Type B pancreatic cell (in vitro differentiated cells): Measurements from ENCODE around the gene TRPM3. TPM values are rescaled to one million over a fixed set of nuclear protein-coding genes. Genes with fewer than 3 reads are reported as not detected.

Experiments used
- DNase-seq: peaks from one replicate; pipeline ENCODE4 v3.0.0; 2021; ENCODE audit warnings: mixed read lengths; ENCODE audit not compliant: unreplicated experiment; ENCODE audit errors: extremely low spot score
- H3K27ac Mint-ChIP-seq: 2 replicates; pipeline ENCODE4 v1.8.0; 2021; ENCODE audit warnings: mild to moderate bottlenecking, mixed read lengths
- H3K27me3 Mint-ChIP-seq: 2 replicates; pipeline ENCODE4 v1.8.0; 2021; ENCODE audit warnings: mixed read lengths
- H3K36me3 Mint-ChIP-seq: 2 replicates; pipeline ENCODE4 v1.8.0; 2021; ENCODE audit warnings: mixed read lengths
- H3K4me1 Mint-ChIP-seq: one replicate; pipeline ENCODE4 v1.8.0; 2021; ENCODE audit warnings: mixed read lengths; ENCODE audit not compliant: unreplicated experiment
- H3K4me3 Mint-ChIP-seq: 2 replicates; pipeline ENCODE4 v1.8.0; 2021; ENCODE audit warnings: mild to moderate bottlenecking, mixed read lengths
- H3K9me3 Mint-ChIP-seq: 2 replicates; pipeline ENCODE4 v1.8.0; 2021; ENCODE audit warnings: mixed read lengths
- CTCF ChIP-seq: fragments of 200-600 bp; sonication (generic); conservative IDR thresholded peaks from 2 replicates; pipeline ENCODE4 v1.5.0; 2021; ENCODE audit warnings: antibody characterized with exemption, mild to moderate bottlenecking
- total RNA-seq: library from RNA; stranded (reverse); gene quantifications from 2 replicates; pipeline ENCODE4 v1.2.1, GENCODE V29; 2021; ENCODE audit warnings: low replicate concordance

Gene TRPM3
- total RNA-seq, 1 donor from 2014 or later: 17.0 TPM

DNA sequence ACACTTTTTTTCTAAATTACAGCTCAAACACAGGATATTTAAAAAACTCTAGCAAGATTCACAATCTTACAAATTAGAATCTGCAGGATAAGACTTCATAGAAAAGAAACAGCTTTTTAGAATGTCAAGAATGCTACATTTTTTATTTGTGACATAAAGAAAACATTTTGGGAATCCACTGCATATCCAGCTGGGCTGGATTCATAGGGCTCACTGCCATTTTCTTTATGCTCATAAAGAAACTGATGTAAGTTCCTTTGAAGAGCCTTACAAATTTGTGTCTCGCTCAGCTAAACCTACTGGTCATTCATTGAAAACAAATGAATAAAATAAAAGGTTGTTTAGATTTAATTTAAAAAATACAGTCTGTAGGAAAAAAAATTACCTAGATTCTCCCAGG lies 332.3 kb downstream of the TRPM3 start:
- no peak for TF ChIP-seq CTCF
- no peaks in the 10 kb centered on the region for H3K4me1 Mint-ChIP-seq
- no peaks in the 10 kb centered on the region for H3K27me3 Mint-ChIP-seq
- no peak overlapping the region for H3K27ac Mint-ChIP-seq
- H3K9me3 Mint-ChIP-seq: no peaks in the 10 kb centered on the region
- no peaks in the 10 kb centered on the region for H3K36me3 Mint-ChIP-seq
- H3K4me3 Mint-ChIP-seq: no peak overlapping the region
- no peak for DNase-seq

- Mint-ChIP-seq H3K4me1 (no peaks in the 10 kb centered on the region), H3K9me3 (no peaks in the 10 kb centered on the region), H3K36me3 (no peaks in the 10 kb centered on the region), H3K4me3 (no peak overlapping the region), H3K27me3 (no peaks in the 10 kb centered on the region), H3K27ac (no peak overlapping the region)
- DNase-seq: no peak
- no peak for TF ChIP-seq CTCF
Observed at GRCh38 chr9:70784456-70784855, 337.0 kb downstream of the TRPM3 start.

- H3K4me1 Mint-ChIP-seq: no peaks in the 10 kb centered on the region
- no peak for TF ChIP-seq CTCF
- no peaks in the 10 kb centered on the region for H3K9me3 Mint-ChIP-seq
- no peaks in the 10 kb centered on the region for H3K27me3 Mint-ChIP-seq
- no peak overlapping the region for H3K27ac Mint-ChIP-seq
- DNase-seq: no peak
- H3K36me3 Mint-ChIP-seq: no peaks in the 10 kb centered on the region
- no peak overlapping the region for H3K4me3 Mint-ChIP-seq
Observed at GRCh38 chr9:70778568-70778967, 342.9 kb downstream of the TRPM3 start.

DNA sequence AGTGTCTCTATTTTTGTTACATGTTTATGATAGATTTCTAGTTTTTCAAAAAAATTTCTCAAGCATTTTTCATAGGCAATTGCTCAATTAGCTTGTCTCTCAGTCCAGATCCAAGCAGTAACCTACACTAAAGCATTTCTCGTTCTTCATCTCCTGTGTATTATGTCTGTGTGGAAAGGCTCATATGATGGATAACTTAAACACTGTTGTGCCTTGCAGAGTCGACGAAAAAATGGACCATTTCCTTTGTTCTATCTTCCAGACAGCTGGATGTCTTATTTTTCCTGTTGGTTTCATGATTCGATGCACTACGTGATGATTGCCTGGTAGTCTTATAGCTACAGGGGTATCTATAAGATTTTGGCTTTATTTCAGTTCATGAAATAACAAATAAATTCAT lies 347.8 kb downstream of the TRPM3 start:
- Mint-ChIP-seq H3K4me1 (no peaks in the 10 kb centered on the region), H3K36me3 (no peaks in the 10 kb centered on the region), H3K4me3 (no peak overlapping the region), H3K9me3 (no peaks in the 10 kb centered on the region), H3K27ac (no peak overlapping the region), H3K27me3 (no peaks in the 10 kb centered on the region)
- no peak for TF ChIP-seq CTCF
- DNase-seq: no peak

- H3K4me3 Mint-ChIP-seq: no peak overlapping the region
- no peak for TF ChIP-seq CTCF
- no peaks in the 10 kb centered on the region for H3K27me3 Mint-ChIP-seq
- no peaks in the 10 kb centered on the region for H3K9me3 Mint-ChIP-seq
- no peak for DNase-seq
- H3K27ac Mint-ChIP-seq: no peak overlapping the region
- no peaks in the 10 kb centered on the region for H3K36me3 Mint-ChIP-seq
- no peaks in the 10 kb centered on the region for H3K4me1 Mint-ChIP-seq
Observed at GRCh38 chr9:70772601-70773000, 348.8 kb downstream of the TRPM3 start.

GRCh38 chr9:70765946-70766345 lies 355.5 kb downstream of the TRPM3 start:
- TF ChIP-seq CTCF: no peak
- no peaks in the 10 kb centered on the region for H3K36me3 Mint-ChIP-seq
- no peak overlapping the region for H3K4me3 Mint-ChIP-seq
- peaks cover 6% of the 10 kb centered on the region for H3K4me1 Mint-ChIP-seq
- no peaks in the 10 kb centered on the region for H3K9me3 Mint-ChIP-seq
- DNase-seq: no peak
- H3K27me3 Mint-ChIP-seq: peaks cover 4% of the 10 kb centered on the region
- no peak overlapping the region for H3K27ac Mint-ChIP-seq
